ENCODE results near the gene ZFYVE28.

DNA sequence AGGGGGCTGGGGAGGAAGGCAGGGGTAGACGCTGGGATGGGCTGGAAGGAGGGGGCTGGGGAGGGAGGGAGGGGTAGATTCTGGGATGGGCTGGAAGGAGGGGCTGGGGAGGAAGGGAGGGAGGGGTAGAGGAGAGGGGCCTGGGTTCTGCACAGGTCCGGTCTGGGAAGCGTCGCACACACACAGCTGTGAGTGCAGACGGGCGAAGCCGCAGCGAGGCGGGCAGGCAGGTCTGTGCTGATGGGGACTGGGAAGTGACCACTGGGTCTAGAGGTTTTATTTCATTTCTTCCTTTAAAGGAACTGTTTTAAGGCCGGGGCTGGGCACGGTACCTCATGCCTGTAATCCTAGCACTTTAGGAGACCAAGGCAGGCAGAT is 87.4 kb downstream of the ZFYVE28 start:
- no peak for TF ChIP-seq POLR2AphosphoS5 (IDR thresholded peaks at IDR 0.05; ENCODE audit: insufficient read depth in 1 of 2, low read depth in 1 of 2)
- TF ChIP-seq CTCF (IDR thresholded peaks at IDR 0.05), result no peak

Measured in vagina (tissue), 2 donors.